Caco-2 (cell line): ENCODE data around the gene KDM6B. TPM values are rescaled to one million over a fixed set of nuclear protein-coding genes. Genes with fewer than 3 reads are reported as not detected.

ENCODE experiments used
- BruUV-seq: library from RNA; stranded (reverse); fragments of 400-500 nt; replicated peaks from 2 replicates; lab custom pipeline; 2021; lab: Mats Ljungman, UMichigan
- CTCF ChIA-PET: fragments of 300-600 bp; sonication (Branson Sonifier 250); formaldehyde crosslinking; loops from one replicate; lab custom pipeline; 2022; ENCODE audit warnings: antibody characterized with exemption; lab: Charles Lee
- POLR2A ChIA-PET: fragments of 300-600 bp; sonication (Branson Sonifier 250); formaldehyde crosslinking; loops from one replicate; lab custom pipeline; 2022; ENCODE audit warnings: antibody characterized with exemption; lab: Charles Lee
- DNase-seq, 2 experiments: peaks; one replicate each; pipeline versions ENCODE4 v3.0.0 to v3.0.0-alpha.2; 2020 to 2022
- H3K27me3 ChIP-seq: replicated peaks from 2 replicates; pipeline ENCODE4 v1.6.0; 2011; ENCODE audit warnings: low read length; ENCODE audit not compliant: control insufficient read depth, insufficient read depth
- H3K36me3 ChIP-seq: 2 replicates; pipeline ENCODE4 v1.5.1; 2011; ENCODE audit warnings: low read length; ENCODE audit not compliant: control insufficient read depth, insufficient read depth
- H3K4me1 ChIP-seq: fragments of 250-450 bp; sonication (Bioruptor Pico); 2 replicates; pipeline ENCODE4 v1.5.1; 2020; ENCODE audit warnings: mild to moderate bottlenecking
- H3K4me3 ChIP-seq: 2 replicates; pipeline ENCODE4 v1.5.1; 2011; ENCODE audit warnings: low read depth, mild to moderate bottlenecking, control low read depth, low read length
- H3K9me3 ChIP-seq: fragments of 250-450 bp; sonication (Bioruptor Pico); 2 replicates; pipeline ENCODE4 v1.5.1; 2020; ENCODE audit warnings: mild to moderate bottlenecking, moderate library complexity
- H3K27ac Mint-ChIP-seq: one replicate; pipeline ENCODE4 v1.8.0; 2022; ENCODE audit warnings: mixed read lengths; ENCODE audit not compliant: unreplicated experiment
- H3K27me3 Mint-ChIP-seq: one replicate; pipeline ENCODE4 v1.8.0; 2022; ENCODE audit warnings: mixed read lengths; ENCODE audit not compliant: insufficient read depth, unreplicated experiment
- H3K36me3 Mint-ChIP-seq: one replicate; pipeline ENCODE4 v1.8.0; 2022; ENCODE audit warnings: mild to moderate bottlenecking, mixed read lengths; ENCODE audit not compliant: insufficient read depth, unreplicated experiment
- H3K4me1 Mint-ChIP-seq: one replicate; pipeline ENCODE4 v1.8.0; 2022; ENCODE audit warnings: low read depth, mixed read lengths; ENCODE audit not compliant: unreplicated experiment
- H3K4me3 Mint-ChIP-seq: one replicate; pipeline ENCODE4 v1.8.0; 2022; ENCODE audit warnings: mild to moderate bottlenecking, moderate library complexity, mixed read lengths; ENCODE audit not compliant: unreplicated experiment
- H3K9me3 Mint-ChIP-seq: one replicate; pipeline ENCODE4 v1.8.0; 2022; ENCODE audit warnings: mixed read lengths; ENCODE audit not compliant: unreplicated experiment
- intact Hi-C: fragments of 100-400 bp; cut with micrococcal nuclease; formaldehyde crosslinking; loops from one replicate; pipeline ENCODE4 v1.10.0; 2022; ENCODE audit not compliant: unreplicated experiment
- total RNA-seq: library from RNA; stranded (reverse); gene quantifications from 2 replicates; pipeline ENCODE4 v1.2.3, GENCODE V29; 2022
- TF ChIP-seq, protein P1 (sequence below), 2 experiments: fragments of 200-600 bp in 1 of 2; IDR thresholded peaks; 1 replicate in 1 of 2; 2 replicates in 1 of 2; pipeline versions ENCODE4 v1.5.1 to v1.8.0; 2011 to 2022; ENCODE audit warnings: antibody characterized with exemption in 1 of 2, control low read depth in 1 of 2, inconsistent platforms in 1 of 2, low read depth in 1 of 2, low read length in 1 of 2, mild to moderate bottlenecking in 1 of 2, moderate library complexity in 1 of 2; ENCODE audit not compliant: insufficient read depth in 1 of 2, severe bottlenecking in 1 of 2, unreplicated experiment in 1 of 2

The KDM6B gene
- total RNA-seq, 1 experiment from 2014 or later, result 27.9 TPM

GRCh38 chr17:7852262-7852670 is 18.2 kb downstream of the KDM6B start:
- ChIA-PET POLR2A (no interaction called here), CTCF (no interaction called here)
- Histone ChIP-seq H3K27me3 (no peaks in the 10 kb centered on the region), H3K9me3 (no peaks in the 10 kb centered on the region), H3K36me3 (no peaks in the 10 kb centered on the region; the same call in none of the 2 replicates), H3K4me1 (no peaks in the 10 kb centered on the region), H3K4me3 (no peak overlapping the region)
- H3K4me3 Mint-ChIP-seq, result no peak overlapping the region
- BruUV-seq, result no TSS peak
- H3K36me3 Mint-ChIP-seq, result peaks cover 55% of the 10 kb centered on the region
- peaks cover 5% of the 10 kb centered on the region for H3K4me1 Mint-ChIP-seq
- TF ChIP-seq, protein P1, sequence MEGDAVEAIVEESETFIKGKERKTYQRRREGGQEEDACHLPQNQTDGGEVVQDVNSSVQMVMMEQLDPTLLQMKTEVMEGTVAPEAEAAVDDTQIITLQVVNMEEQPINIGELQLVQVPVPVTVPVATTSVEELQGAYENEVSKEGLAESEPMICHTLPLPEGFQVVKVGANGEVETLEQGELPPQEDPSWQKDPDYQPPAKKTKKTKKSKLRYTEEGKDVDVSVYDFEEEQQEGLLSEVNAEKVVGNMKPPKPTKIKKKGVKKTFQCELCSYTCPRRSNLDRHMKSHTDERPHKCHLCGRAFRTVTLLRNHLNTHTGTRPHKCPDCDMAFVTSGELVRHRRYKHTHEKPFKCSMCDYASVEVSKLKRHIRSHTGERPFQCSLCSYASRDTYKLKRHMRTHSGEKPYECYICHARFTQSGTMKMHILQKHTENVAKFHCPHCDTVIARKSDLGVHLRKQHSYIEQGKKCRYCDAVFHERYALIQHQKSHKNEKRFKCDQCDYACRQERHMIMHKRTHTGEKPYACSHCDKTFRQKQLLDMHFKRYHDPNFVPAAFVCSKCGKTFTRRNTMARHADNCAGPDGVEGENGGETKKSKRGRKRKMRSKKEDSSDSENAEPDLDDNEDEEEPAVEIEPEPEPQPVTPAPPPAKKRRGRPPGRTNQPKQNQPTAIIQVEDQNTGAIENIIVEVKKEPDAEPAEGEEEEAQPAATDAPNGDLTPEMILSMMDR (IDR thresholded peaks at IDR 0.05; ENCODE audit: insufficient read depth in 1 of 2, low read depth in 1 of 2, low read length in 1 of 2, severe bottlenecking in 1 of 2, unreplicated experiment in 1 of 2), result no peak
- H3K27me3 Mint-ChIP-seq, result no peaks in the 10 kb centered on the region
- no peak for DNase-seq
- no peaks in the 10 kb centered on the region for H3K9me3 Mint-ChIP-seq
- intact Hi-C loops, result no loop called here
- no peak overlapping the region for H3K27ac Mint-ChIP-seq

- no peak overlapping the region for H3K4me3 Mint-ChIP-seq
- Histone ChIP-seq H3K4me1 (no peaks in the 10 kb centered on the region), H3K36me3 (no peaks in the 10 kb centered on the region; the same call in none of the 2 replicates), H3K4me3 (no peak overlapping the region), H3K27me3 (no peaks in the 10 kb centered on the region), H3K9me3 (no peaks in the 10 kb centered on the region)
- POLR2A ChIA-PET, result no interaction called here
- CTCF ChIA-PET, result no interaction called here
- intact Hi-C loops, result no loop called here
- BruUV-seq, result no TSS peak
- H3K9me3 Mint-ChIP-seq, result no peaks in the 10 kb centered on the region
- peaks cover 5% of the 10 kb centered on the region for H3K4me1 Mint-ChIP-seq
- H3K27ac Mint-ChIP-seq, result no peak overlapping the region
- no peak for DNase-seq
- no peaks in the 10 kb centered on the region for H3K27me3 Mint-ChIP-seq
- H3K36me3 Mint-ChIP-seq, result peaks cover 51% of the 10 kb centered on the region
- TF ChIP-seq, protein P1 (IDR thresholded peaks at IDR 0.05; ENCODE audit: insufficient read depth in 1 of 2, low read depth in 1 of 2, low read length in 1 of 2, severe bottlenecking in 1 of 2, unreplicated experiment in 1 of 2), result no peak
Observed at GRCh38 chr17:7852919-7853690, 19.1 kb downstream of the KDM6B start.

DNA sequence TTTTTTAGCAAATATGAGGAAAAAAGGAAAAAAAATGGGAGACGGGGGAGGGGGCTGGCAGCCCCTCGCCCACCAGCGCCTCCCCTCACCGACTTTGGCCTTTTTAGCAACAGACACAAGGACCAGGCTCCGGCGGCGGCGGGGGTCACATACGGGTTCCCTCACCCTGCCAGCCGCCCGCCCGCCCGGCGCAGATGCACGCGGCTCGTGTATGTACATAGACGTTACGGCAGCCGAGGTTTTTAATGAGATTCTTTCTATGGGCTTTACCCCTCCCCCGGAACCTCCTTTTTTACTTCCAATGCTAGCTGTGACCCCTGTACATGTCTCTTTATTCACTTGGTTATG is 19.6 kb downstream of the KDM6B start:
- Histone ChIP-seq H3K27me3 (no peaks in the 10 kb centered on the region), H3K4me3 (no peak overlapping the region), H3K4me1 (no peaks in the 10 kb centered on the region), H3K36me3 (no peaks in the 10 kb centered on the region; the same call in none of the 2 replicates), H3K9me3 (no peaks in the 10 kb centered on the region)
- H3K36me3 Mint-ChIP-seq, result peaks cover 51% of the 10 kb centered on the region
- no peaks in the 10 kb centered on the region for H3K9me3 Mint-ChIP-seq
- DNase-seq, result no peak
- ChIA-PET CTCF (no interaction called here), POLR2A (no interaction called here)
- H3K27ac Mint-ChIP-seq, result no peak overlapping the region
- intact Hi-C loops, result no loop called here
- TF ChIP-seq, protein P1 (IDR thresholded peaks at IDR 0.05; ENCODE audit: insufficient read depth in 1 of 2, low read depth in 1 of 2, low read length in 1 of 2, severe bottlenecking in 1 of 2, unreplicated experiment in 1 of 2), result no peak
- BruUV-seq, result no TSS peak
- H3K4me1 Mint-ChIP-seq, result peaks cover 5% of the 10 kb centered on the region
- H3K4me3 Mint-ChIP-seq, result no peak overlapping the region
- H3K27me3 Mint-ChIP-seq, result no peaks in the 10 kb centered on the region
